Kidney epithelial cell (primary cell): ENCODE results near the gene ZNF181. TPM values are rescaled to one million over a fixed set of nuclear protein-coding genes. Genes with fewer than 3 reads are reported as not detected.

Source experiments
- DNase-seq: peaks from one replicate; pipeline ENCODE4 v3.0.0-alpha.2; 2010; ENCODE audit warnings: low read depth
- H3K27me3 ChIP-seq: 2 replicates; pipeline ENCODE4 v1.6.0; 2011; ENCODE audit warnings: low read length; ENCODE audit not compliant: control insufficient read depth, insufficient read depth
- H3K36me3 ChIP-seq: 2 replicates; pipeline ENCODE4 v1.5.1; 2011; ENCODE audit warnings: low read length; ENCODE audit not compliant: control insufficient read depth, insufficient read depth
- H3K4me3 ChIP-seq: 2 replicates; pipeline ENCODE4 v1.5.1; 2011; ENCODE audit warnings: low read depth, mild to moderate bottlenecking, control low read depth, low read length
- CTCF ChIP-seq: IDR thresholded peaks from 2 replicates; pipeline ENCODE4 v1.5.1; 2011; ENCODE audit warnings: mild to moderate bottlenecking, moderate library complexity, low read length, control low read depth, inconsistent platforms; ENCODE audit not compliant: insufficient read depth, poor library complexity, severe bottlenecking
- total RNA-seq: library from RNA; depleted of rRNA; stranded (reverse); fragments of >200 nt; gene quantifications from 2 replicates; pipeline ENCODE4 v1.2.3, GENCODE V29; 2015

The ZNF181 gene
- total RNA-seq, 1 donor from 2014 or later = 21.1 TPM

- DNase-seq = no peak
- no peaks in the 10 kb centered on the region for H3K36me3 ChIP-seq
- TF ChIP-seq CTCF = no peak
- no peaks in the 10 kb centered on the region for H3K27me3 ChIP-seq
- H3K4me3 ChIP-seq = no peak overlapping the region
Measured at GRCh38 chr19:34722353-34722752, 11.7 kb upstream of the ZNF181 start.

GRCh38 chr19:34725400-34725799, 8.6 kb upstream of the ZNF181 start:
- no peaks in the 10 kb centered on the region for H3K36me3 ChIP-seq
- no peak overlapping the region for H3K4me3 ChIP-seq
- TF ChIP-seq CTCF = no peak
- no peak for DNase-seq
- no peaks in the 10 kb centered on the region for H3K27me3 ChIP-seq

DNA sequence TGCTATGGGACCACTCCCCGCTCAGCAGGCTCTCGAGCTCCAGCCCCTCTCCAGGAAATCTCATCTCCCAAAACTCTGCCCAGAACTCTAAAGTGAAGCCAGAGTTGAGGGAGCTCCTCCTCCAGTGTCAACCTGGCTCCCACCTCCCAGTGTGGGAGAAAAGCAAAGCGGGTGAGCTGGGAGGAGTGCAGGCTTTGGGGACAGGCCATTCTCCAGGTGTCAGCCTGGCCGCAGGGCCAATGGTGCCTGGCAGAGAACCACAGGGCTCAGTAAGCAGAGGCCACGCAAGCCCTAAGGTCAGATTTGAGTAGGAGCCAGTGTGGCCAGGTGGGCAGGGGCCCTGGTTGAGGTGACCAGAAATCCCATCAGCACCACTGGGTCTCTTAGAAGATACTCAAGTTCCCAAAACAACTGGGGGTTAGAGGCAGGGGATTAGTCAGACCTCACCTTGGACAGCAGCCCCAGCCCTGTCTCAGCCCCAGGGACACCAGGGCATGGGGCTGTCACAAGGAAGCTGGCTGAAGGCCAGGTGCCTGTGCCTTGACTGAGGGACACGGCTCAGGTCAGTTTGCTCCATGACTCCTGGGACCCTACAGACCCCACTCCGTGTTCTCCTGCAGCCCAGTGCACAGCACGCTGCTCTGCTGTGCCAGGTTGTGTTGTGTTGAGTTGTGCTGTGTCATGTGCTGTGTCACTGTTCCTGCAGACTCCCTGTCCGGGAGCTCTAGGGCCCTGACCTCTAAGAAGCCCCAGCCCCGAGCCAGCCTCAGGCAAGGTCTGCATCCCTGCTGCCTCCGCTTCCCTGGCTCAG, 2.8 kb upstream of the ZNF181 start:
- Histone ChIP-seq H3K4me3 (no peak overlapping the region), H3K36me3 (no peaks in the 10 kb centered on the region), H3K27me3 (no peaks in the 10 kb centered on the region)
- DNase-seq = no peak
- no peak for TF ChIP-seq CTCF

- no peak for DNase-seq
- Histone ChIP-seq H3K4me3 (no peak overlapping the region), H3K36me3 (no peaks in the 10 kb centered on the region), H3K27me3 (no peaks in the 10 kb centered on the region)
- no peak for TF ChIP-seq CTCF
Measured at GRCh38 chr19:34731964-34732363, 2.1 kb upstream of the ZNF181 start.

DNA sequence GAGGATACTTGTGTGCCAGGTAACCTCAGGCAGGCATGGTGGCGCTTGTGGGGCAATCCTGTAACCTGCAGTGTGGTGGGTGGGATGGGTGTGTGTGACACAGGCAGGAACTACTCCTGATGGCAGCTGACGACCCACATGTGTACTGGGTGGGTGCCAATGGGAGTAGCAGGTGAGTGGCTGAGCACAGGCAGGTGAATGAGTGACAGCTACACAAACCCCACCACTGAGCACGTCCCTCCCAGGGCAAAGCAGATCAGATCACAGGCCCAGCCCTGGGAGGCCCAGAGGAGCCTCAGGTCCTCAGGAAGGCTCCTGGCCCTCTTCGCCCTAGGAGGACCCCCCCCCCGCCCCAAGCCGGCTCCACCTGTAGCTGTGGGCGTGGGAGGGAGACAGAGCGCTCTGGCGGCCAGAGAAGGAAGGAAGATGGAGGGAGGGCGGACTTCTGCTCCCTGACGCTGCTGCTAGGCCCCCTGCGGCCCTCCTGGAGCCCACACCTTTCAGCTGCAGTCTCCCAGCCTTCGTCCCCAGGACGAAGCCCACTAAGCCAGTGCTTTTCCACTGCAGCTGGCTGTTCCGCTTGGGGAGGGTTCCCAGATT, 1.3 kb upstream of the ZNF181 start:
- Histone ChIP-seq H3K27me3 (no peaks in the 10 kb centered on the region), H3K36me3 (peaks cover under 1% of the 10 kb centered on the region), H3K4me3 (peak overlapping the region; percentile 61)
- DNase-seq = no peak
- no peak for TF ChIP-seq CTCF
